ENCODE measurements around the gene SLC41A3.
A peak's percentile ranks its signal among the peaks of the same experiment; 100 is the strongest.
"Not testable (repeated sequence)": the region's sequence is repeated elsewhere in the genome, so short reads cannot be mapped to it uniquely, and the experiment has no call there.

The SLC41A3 gene

DNA sequence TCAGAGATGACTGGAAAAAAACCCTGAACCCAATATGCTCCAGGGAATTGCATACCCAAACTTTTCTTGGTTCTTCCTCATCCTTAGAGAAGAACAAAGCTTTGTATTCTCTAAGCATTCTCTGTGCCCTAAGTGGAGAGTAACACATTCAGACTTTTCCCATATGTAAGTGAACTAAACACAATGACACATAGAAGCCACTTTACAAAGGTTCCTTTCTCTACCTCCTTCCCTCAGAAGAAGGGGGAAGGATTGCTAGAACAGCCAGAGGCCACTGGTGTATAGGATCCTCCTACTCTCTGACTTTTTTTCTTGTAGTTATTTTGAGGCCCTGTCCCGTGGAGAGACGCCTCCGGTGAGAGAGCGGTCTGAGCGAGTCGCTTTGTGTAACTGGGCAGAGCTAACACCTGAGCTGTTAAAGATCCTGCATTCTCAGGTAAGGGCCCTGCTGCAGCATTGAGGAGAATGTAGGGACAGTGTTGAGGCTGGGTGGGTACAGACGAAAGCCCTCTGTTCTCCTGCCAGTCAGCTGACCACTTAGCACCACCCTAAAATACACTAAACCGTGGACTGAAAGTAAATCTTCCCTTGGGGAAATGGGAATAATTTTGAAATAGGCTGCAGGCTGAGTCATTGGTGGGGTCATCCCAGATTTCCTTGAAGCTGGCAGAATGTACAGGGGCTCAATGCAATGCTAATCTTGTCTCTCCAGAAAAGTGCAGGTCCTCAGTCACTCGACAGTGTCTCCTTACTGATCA lies 108.5 kb downstream of the SLC41A3 start:
- H3K27me3 ChIP-seq (replicated peaks in 2 of 5; ENCODE audit: control insufficient read depth in 4 of 5, insufficient read depth in 5 of 5, low read length in 4 of 5), result peaks cover 0 to 20% (median 6%) of the 10 kb centered on the region in 5 experiments
- POLR2A ChIA-PET; H3K9me3 ChIP-seq (ENCODE audit: control extremely low read depth in 1 of 5, control insufficient read depth in 4 of 5, insufficient read depth in 2 of 5, low read depth in 1 of 5, low read length in 4 of 5); H3K36me3 ChIP-seq (ENCODE audit: control insufficient read depth in 4 of 4, insufficient read depth in 4 of 4, low read length in 3 of 4); DNase-seq; H3K4me1 ChIP-seq (ENCODE audit: control extremely low read depth in 1 of 4, control insufficient read depth in 4 of 4, insufficient read depth in 4 of 4, low read length in 3 of 4); H3K4me3 ChIP-seq (ENCODE audit: control insufficient read depth in 1 of 7, extremely low read depth in 1 of 7, insufficient read depth in 4 of 7, low read depth in 2 of 7, low read length in 6 of 7); H3K27ac ChIP-seq (ENCODE audit: insufficient read depth in 1 of 2, low read depth in 1 of 2, low read length in 2 of 2, poor library complexity in 1 of 2, severe bottlenecking in 2 of 2): not testable (repeated sequence)
- WGBS (ENCODE audit: insufficient coverage), result 100% methylated on average over 1 of the region's 9 CpGs
- CTCF ChIA-PET, result interaction anchor here (1.2 kb wide), 1 partner anchor 128 kb away, joined by 3 read pairs; no protein-coding TSS in a partner anchor

DNA sequence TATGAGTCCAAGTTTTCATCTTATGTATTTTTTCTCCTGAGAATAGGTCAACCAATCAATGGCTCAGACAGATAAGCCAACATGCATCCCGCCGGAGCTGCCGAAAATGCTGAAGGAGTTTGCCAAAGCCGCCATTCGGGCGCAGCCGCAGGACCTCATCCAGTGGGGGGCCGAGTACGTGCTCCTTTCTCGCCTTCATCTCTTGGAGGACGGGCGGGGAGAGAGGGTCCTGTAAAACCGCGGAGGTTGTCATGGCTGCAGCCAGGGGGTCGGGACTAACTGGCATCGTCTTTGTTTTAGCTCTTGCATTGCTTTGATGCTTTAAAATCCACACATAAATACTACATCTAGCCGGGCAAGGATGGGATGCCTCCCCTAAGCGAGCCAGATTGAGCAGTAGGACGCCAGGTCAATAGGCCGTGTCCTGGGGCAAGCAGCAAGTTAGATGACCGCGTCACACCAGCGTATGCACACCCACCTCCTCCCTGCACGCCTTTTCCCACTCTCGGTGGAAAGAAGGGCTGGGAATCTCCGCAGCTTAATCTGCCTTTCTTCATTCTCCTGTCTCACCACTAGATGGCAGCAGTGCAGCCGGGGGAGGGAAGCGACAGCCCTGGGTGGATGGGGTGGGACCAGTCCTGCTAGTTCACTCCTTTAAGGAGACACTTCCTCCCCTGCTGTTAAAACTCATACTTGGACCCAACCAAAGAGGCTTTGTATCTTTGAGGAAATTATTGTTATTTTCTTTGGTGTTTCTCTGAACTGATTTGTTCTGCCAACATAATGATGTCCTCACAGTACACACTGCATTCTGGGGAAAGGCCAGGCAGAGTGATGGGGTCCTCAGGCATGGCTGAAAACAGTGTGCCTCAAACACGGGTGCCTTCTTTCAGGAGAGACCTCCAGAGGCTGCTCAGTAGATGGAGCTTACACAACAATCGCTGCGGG lies 111.7 kb downstream of the SLC41A3 start:
- H3K4me1 ChIP-seq (ENCODE audit: control extremely low read depth in 1 of 4, control insufficient read depth in 4 of 4, insufficient read depth in 4 of 4, low read length in 3 of 4); H3K27ac ChIP-seq (ENCODE audit: insufficient read depth in 1 of 2, low read depth in 1 of 2, low read length in 2 of 2, poor library complexity in 1 of 2, severe bottlenecking in 2 of 2); POLR2A ChIA-PET; H3K36me3 ChIP-seq (ENCODE audit: control insufficient read depth in 4 of 4, insufficient read depth in 4 of 4, low read length in 3 of 4); H3K9me3 ChIP-seq (ENCODE audit: control extremely low read depth in 1 of 5, control insufficient read depth in 4 of 5, insufficient read depth in 2 of 5, low read depth in 1 of 5, low read length in 4 of 5): not testable (repeated sequence)
- DNase-seq, result peak in 1 of 3 donors; percentile 28
- CTCF ChIA-PET, result interaction anchor here (1.2 kb wide), 1 partner anchor 45 kb away, joined by 3 read pairs; no protein-coding TSS in a partner anchor
- Histone ChIP-seq H3K27me3 (replicated peaks in 2 of 5; ENCODE audit: control insufficient read depth in 4 of 5, insufficient read depth in 5 of 5, low read length in 4 of 5) (peaks cover 0 to 25% (median 13%) of the 10 kb centered on the region in 5 experiments), H3K4me3 (ENCODE audit: control insufficient read depth in 1 of 7, extremely low read depth in 1 of 7, insufficient read depth in 4 of 7, low read depth in 2 of 7, low read length in 6 of 7) (peak overlapping the region in 4 of 7 experiments; percentile 5 to 48 (median 32))
- WGBS (ENCODE audit: insufficient coverage), result 3% methylated on average over 11 of the region's 31 CpGs

DNA sequence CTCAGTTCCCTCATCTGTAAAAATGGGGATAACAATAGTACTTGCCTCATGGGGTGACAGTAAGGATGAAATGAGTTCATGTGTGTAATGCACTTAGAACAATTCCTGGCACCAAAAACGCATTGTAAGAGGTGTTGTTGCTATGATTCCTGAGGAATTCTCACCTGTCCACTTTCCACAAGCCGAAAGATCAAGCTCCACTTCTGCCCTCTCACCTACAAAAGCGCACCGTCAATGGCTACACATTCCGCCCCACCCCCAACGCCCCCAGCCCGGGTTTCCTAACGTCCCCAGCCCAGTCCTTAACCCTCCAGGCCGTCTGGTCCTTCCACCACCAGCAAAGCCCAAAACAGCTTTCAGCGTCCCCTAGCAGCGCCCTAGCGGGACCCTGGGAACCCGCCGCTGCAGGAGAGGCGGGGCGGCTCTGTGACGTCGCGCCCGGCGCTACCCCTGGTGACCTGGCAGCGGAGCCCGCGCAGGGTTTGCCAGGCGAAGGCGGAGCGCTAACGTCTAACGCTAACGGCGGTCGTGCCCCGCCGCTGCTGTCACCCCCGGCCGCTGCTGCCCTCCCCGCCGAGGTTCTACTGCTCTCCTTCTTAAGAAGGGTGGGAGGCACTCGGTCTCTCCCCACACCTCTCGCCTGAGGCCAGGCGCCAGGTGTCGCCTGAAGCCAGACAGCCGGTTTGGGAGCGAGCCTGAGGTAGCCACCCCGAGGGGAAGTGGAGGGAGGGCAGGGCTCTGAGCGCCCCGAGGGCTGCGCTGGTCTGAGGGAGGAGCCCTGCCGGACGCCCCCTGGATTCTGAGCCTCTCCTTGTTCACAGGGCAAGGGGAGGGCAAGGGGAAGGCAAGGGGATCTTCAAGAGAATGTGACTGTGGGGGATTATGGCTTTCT lies 115.0 kb downstream of the SLC41A3 start, which contains the start of gene ROPN1B:
ROPN1B (plus strand) TSS at position 478 of the 892 bp plus-strand sequence. CDS start 2,877 bp downstream, outside the sequence.
- H3K36me3 ChIP-seq (ENCODE audit: control insufficient read depth in 4 of 4, insufficient read depth in 4 of 4, low read length in 3 of 4); DNase-seq; H3K9me3 ChIP-seq (ENCODE audit: control extremely low read depth in 1 of 5, control insufficient read depth in 4 of 5, insufficient read depth in 2 of 5, low read depth in 1 of 5, low read length in 4 of 5); POLR2A ChIA-PET; CTCF ChIA-PET; H3K4me1 ChIP-seq (ENCODE audit: control extremely low read depth in 1 of 4, control insufficient read depth in 4 of 4, insufficient read depth in 4 of 4, low read length in 3 of 4); H3K27ac ChIP-seq (ENCODE audit: insufficient read depth in 1 of 2, low read depth in 1 of 2, low read length in 2 of 2, poor library complexity in 1 of 2, severe bottlenecking in 2 of 2): not testable (repeated sequence)
- H3K4me3 ChIP-seq (ENCODE audit: control insufficient read depth in 1 of 7, extremely low read depth in 1 of 7, insufficient read depth in 4 of 7, low read depth in 2 of 7, low read length in 6 of 7), result peak within 1 kb of the TSS in 1 of 7 experiments; percentile 50
- no CpG with 5 or more reads among the region's 50 CpGs for WGBS (ENCODE audit: insufficient coverage)
- H3K27me3 ChIP-seq (replicated peaks in 2 of 5; ENCODE audit: control insufficient read depth in 4 of 5, insufficient read depth in 5 of 5, low read length in 4 of 5), result peaks cover 0 to 31% (median 17%) of the 10 kb centered on the region in 5 experiments

DNA sequence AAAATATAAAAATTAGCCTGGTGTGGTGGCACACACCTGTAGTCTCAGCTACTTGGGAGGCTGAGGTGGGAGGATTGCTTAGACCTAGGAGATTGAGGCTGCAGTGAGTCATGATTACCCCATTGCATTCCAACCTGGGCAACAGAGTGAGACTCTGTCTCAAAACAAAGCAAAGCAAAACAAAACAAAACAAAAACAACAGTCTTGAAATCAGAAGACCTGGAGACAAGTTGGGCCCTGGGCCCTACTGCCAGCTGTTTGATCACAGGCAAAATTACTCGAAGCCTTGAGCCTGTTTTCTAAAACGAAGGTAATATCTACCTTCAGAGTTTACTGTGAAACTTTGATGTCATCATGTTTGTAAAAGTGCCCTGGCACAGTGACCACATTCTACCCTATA lies 115.8 kb downstream of the SLC41A3 start:
- H3K27me3 ChIP-seq (replicated peaks in 2 of 5; ENCODE audit: control insufficient read depth in 4 of 5, insufficient read depth in 5 of 5, low read length in 4 of 5), result peaks cover 0 to 33% (median 17%) of the 10 kb centered on the region in 5 experiments
- POLR2A ChIA-PET; H3K36me3 ChIP-seq (ENCODE audit: control insufficient read depth in 4 of 4, insufficient read depth in 4 of 4, low read length in 3 of 4); H3K27ac ChIP-seq (ENCODE audit: insufficient read depth in 1 of 2, low read depth in 1 of 2, low read length in 2 of 2, poor library complexity in 1 of 2, severe bottlenecking in 2 of 2); H3K4me3 ChIP-seq (ENCODE audit: control insufficient read depth in 1 of 7, extremely low read depth in 1 of 7, insufficient read depth in 4 of 7, low read depth in 2 of 7, low read length in 6 of 7); DNase-seq; H3K9me3 ChIP-seq (ENCODE audit: control extremely low read depth in 1 of 5, control insufficient read depth in 4 of 5, insufficient read depth in 2 of 5, low read depth in 1 of 5, low read length in 4 of 5); H3K4me1 ChIP-seq (ENCODE audit: control extremely low read depth in 1 of 4, control insufficient read depth in 4 of 4, insufficient read depth in 4 of 4, low read length in 3 of 4); CTCF ChIA-PET: not testable (repeated sequence)
- WGBS (ENCODE audit: insufficient coverage), result no CpG with 5 or more reads among the region's 2 CpGs

DNA sequence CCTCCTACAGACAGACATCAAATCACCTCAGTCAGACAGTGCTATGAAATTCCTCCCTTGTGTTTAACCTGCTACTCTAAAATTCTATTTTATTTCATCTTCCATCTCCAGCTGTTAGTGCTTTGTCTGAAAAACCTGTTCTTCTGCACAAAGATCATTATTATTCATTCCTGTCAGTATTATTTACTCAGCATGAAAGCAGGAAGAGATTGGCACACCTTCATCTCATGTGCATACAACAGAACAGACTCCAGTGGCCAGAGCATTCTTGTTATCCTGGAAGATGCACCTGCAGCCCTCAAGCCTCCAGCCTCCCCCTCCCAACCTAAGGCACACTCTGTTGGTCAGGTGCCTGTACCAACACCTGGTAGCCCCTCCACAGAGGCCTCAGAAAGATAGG lies 116.8 kb downstream of the SLC41A3 start:
- H3K27me3 ChIP-seq (replicated peaks in 2 of 5; ENCODE audit: control insufficient read depth in 4 of 5, insufficient read depth in 5 of 5, low read length in 4 of 5), result peaks cover 0 to 32% (median 16%) of the 10 kb centered on the region in 5 experiments
- POLR2A ChIA-PET, result no interaction called here

DNA sequence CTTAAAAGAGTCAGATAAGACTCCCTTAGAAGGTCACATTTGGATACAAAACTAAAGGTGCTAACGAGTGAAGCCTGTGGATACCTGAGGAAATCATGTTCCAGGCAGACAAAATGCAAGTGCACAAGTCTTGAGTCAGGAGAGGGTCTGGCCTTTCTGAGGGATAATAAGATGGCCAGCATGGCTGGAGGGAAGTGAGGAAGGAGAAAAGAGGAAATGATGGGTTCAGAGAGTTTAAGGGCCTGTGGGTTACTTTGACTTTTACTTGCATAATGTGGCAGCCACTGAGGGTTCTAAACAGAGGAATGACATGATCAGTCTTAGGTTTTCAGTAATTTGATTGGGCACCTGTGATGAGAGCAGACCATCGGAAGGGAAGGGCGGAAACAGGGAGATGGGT lies 118.4 kb downstream of the SLC41A3 start:
- ChIA-PET CTCF (no interaction called here), POLR2A (no interaction called here)
- Histone ChIP-seq H3K27me3 (replicated peaks in 2 of 5; ENCODE audit: control insufficient read depth in 4 of 5, insufficient read depth in 5 of 5, low read length in 4 of 5) (peaks cover 0 to 16% (median 14%) of the 10 kb centered on the region in 5 experiments), H3K4me1 (ENCODE audit: control extremely low read depth in 1 of 4, control insufficient read depth in 4 of 4, insufficient read depth in 4 of 4, low read length in 3 of 4) (no peaks in the 10 kb centered on the region), H3K27ac (ENCODE audit: insufficient read depth in 1 of 2, low read depth in 1 of 2, low read length in 2 of 2, poor library complexity in 1 of 2, severe bottlenecking in 2 of 2) (no peak overlapping the region), H3K36me3 (ENCODE audit: control insufficient read depth in 4 of 4, insufficient read depth in 4 of 4, low read length in 3 of 4) (no peaks in the 10 kb centered on the region), H3K9me3 (ENCODE audit: control extremely low read depth in 1 of 5, control insufficient read depth in 4 of 5, insufficient read depth in 2 of 5, low read depth in 1 of 5, low read length in 4 of 5) (no peaks in the 10 kb centered on the region), H3K4me3 (ENCODE audit: control insufficient read depth in 1 of 7, extremely low read depth in 1 of 7, insufficient read depth in 4 of 7, low read depth in 2 of 7, low read length in 6 of 7) (no peak overlapping the region)
- 100% methylated on average over 3 of the region's 3 CpGs for WGBS (ENCODE audit: insufficient coverage)
- DNase-seq, result no peak

More for the DNA sequence above, 116.8 kb downstream of the SLC41A3 start:
- Histone ChIP-seq H3K27ac (ENCODE audit: insufficient read depth in 1 of 2, low read depth in 1 of 2, low read length in 2 of 2, poor library complexity in 1 of 2, severe bottlenecking in 2 of 2) (no peak overlapping the region), H3K36me3 (ENCODE audit: control insufficient read depth in 4 of 4, insufficient read depth in 4 of 4, low read length in 3 of 4) (no peaks in the 10 kb centered on the region), H3K4me3 (ENCODE audit: control insufficient read depth in 1 of 7, extremely low read depth in 1 of 7, insufficient read depth in 4 of 7, low read depth in 2 of 7, low read length in 6 of 7) (no peak overlapping the region), H3K4me1 (ENCODE audit: control extremely low read depth in 1 of 4, control insufficient read depth in 4 of 4, insufficient read depth in 4 of 4, low read length in 3 of 4) (peaks cover 0 to 4% (median 3%) of the 10 kb centered on the region in 4 experiments), H3K9me3 (ENCODE audit: control extremely low read depth in 1 of 5, control insufficient read depth in 4 of 5, insufficient read depth in 2 of 5, low read depth in 1 of 5, low read length in 4 of 5) (no peaks in the 10 kb centered on the region)
- DNase-seq, result no peak
- CTCF ChIA-PET, result interaction anchor here (0.6 kb wide), 1 partner anchor 54 kb away, joined by 3 read pairs; no protein-coding TSS in a partner anchor

Data from common myeloid progenitor, CD34-positive (primary cell).